Activated effector memory CD4-positive, alpha-beta T cell treated with Interleukin-2 at 50 U/mL for 16 hours (primary cell): ENCODE results near the gene ARFGEF3.

Experiments used
- DNase-seq: peaks from one replicate; pipeline ENCODE4 v3.0.0-alpha.2; 2020

The ARFGEF3 gene

DNA sequence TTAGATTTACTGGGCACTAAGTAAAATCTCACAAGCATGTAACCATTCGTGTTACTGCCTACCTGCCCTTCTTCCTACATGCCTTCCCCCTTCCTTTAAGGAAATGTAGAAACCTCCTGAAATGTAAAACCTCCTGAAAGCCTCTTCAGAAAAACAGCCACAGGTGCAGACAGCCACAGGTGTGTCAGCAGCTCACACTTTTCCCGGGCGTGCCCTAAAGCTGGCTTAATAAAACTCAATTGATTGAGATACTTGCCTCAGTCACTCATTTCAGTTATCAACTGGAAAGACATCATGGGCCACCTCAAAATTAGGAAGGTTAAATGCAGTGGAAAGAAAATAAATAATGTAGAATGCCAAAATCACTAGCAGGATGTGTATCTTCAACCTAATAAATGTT, 79.6 kb downstream of the ARFGEF3 start:
- no peak for DNase-seq

DNA sequence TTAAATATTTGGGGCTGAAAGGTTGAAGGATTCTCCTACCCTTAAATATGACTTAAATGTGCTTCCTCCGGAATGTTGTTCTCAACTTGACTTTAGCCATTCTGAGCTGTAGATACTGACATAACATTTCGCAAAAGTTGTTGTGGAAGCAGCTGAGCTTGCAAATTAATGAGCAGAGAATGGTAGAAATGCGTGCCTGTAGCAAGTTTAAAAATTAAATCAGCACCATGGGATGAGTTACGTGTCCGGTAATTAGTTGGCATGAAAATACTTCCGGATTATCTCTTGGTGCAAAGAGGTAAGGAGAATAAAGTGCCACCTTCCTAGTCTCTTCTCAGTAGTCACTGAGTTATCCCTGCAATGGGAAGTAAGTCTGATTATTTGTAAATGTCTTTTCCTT, 80.2 kb downstream of the ARFGEF3 start:
- DNase-seq: no peak

GRCh38 chr6:138242987-138243592, 81.4 kb downstream of the ARFGEF3 start:
- DNase-seq: no peak

DNA sequence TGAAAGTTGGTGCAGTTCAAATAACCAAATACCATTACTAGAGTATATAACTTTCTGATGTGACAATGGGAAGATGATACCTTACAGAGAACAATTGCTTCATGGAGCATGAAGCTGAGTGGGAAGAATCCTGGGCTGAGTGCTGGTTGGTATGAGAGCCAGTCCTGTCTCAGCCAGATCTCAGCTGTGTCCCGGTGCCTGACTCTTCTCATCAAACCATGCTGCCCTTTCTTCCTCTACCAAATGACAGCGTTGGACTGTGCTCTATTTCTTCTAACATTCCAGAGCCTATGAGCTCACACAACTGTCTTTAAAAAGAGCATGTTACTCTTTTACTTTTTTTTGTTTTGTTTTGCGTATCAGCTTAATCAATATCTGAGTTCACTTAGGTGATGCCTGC, 84.0 kb downstream of the ARFGEF3 start:
- no peak for DNase-seq

DNA sequence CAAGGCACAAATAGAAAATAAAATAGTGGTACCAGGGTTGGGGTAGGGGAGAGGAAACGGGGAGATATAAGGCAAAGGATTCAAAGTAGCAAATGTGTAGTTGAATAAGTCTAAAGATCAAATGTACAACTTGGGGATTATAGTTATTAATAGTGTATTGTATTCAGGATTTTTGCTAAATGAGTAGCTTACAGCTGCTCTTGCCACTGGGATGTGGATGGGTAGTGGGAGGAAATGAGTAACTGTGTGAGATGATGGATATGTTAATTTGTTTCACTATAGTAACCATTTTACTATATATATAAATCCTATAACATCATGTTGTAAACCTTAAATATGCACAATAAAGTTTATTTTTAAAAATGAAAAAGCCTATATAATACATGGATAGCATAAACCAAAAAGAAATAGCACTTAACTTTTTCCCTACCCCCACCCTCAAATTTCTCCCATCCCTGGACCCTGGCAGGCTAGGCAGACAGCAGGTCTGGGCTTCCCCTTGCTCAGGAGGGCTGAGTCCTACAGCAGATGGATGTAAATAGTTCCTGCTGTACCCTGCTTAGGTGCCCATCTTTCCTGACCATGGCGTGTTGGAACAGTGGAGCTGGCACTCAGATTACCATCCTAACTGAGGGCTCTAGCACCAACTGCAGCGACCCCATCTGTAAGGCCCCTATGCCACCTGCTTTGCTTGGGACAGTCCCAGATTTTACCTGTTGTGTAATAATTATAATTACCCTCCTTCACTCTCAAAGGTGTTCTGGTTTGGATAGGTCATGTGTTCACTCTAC, 85.1 kb downstream of the ARFGEF3 start:
- DNase-seq: no peak

- DNase-seq: no peak
Measured at GRCh38 chr6:138248011-138248410, 86.3 kb downstream of the ARFGEF3 start.

GRCh38 chr6:138248878-138249277, 87.1 kb downstream of the ARFGEF3 start:
- no peak for DNase-seq

DNA sequence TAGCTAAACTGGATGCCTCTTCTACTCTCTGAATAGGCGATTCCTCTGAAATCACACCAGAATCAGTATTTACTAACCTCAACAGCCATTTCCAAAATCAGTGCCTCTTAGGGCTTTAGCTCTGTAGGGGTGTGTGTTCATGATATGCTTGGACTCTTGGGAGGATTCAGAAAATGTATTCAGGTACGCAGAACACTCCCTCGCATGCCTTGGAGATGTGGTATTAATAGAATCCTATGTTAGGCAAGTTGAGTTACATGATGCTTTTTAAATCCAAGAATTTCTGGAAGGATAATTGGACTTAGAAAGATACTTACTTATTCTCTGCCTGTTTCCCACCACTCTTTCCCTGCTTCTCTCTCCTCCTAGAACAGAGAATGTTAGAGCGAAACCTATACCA, 88.3 kb downstream of the ARFGEF3 start:
- DNase-seq: no peak

- DNase-seq: no peak
Measured at GRCh38 chr6:138250513-138251247, 88.9 kb downstream of the ARFGEF3 start.

- DNase-seq: no peak
Measured at GRCh38 chr6:138253731-138254130, 92.0 kb downstream of the ARFGEF3 start.

GRCh38 chr6:138255443-138255842, 93.7 kb downstream of the ARFGEF3 start:
- no peak for DNase-seq

- DNase-seq: no peak
Measured at GRCh38 chr6:138257638-138258040, 95.9 kb downstream of the ARFGEF3 start.

- no peak for DNase-seq
Measured at GRCh38 chr6:138258197-138258596, 96.5 kb downstream of the ARFGEF3 start.

DNA sequence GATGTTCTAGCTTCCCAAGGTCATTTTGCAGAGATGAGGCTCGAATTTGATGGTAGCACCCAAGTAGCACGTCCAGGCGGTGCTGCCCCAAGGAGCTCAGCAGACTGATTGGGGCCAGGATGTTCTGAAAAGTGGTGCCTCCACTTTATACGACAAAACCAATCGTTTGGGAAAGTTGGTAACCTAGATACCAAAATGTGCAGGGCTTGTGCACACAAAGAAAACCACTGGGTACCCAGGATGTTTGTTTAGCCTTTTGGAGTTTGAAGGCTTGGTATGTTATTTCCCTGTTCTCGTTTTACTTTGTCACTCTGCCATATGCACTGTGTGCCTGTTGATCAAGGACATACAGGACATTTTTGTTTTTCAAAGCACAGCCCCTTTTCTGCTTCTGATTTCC, 97.3 kb downstream of the ARFGEF3 start:
- DNase-seq: no peak

DNA sequence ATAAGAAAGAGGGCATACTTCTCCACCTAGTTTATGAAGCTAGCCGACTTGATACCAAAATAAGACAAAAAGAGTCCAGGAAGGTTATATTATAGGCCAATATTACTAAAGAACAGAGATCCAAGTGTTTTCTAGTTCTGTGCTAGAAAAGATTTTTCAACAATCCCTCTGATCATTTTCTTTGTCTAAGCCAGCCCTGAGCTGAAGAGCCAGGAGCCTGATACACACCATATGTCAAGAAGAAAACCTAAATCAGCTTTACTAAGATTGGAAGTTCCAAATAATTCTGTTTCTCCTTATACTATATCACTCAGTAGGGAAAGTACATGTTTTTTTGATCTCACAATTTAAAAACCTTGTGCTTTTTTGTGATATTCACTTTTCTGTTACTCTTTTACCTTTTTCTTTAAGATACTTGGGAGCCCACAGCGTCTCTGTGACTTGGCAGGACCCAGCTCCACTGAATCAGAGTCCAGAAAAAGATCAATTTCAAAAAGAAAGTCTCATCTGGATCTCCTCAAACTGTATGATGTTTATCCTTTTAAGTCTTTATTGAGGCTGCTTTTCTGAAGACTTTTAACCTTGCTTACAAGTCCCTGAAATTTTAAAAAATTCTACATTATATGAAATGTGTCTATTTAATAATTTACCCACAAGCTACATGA, 99.5 kb downstream of the ARFGEF3 start:
- DNase-seq: no peak

DNA sequence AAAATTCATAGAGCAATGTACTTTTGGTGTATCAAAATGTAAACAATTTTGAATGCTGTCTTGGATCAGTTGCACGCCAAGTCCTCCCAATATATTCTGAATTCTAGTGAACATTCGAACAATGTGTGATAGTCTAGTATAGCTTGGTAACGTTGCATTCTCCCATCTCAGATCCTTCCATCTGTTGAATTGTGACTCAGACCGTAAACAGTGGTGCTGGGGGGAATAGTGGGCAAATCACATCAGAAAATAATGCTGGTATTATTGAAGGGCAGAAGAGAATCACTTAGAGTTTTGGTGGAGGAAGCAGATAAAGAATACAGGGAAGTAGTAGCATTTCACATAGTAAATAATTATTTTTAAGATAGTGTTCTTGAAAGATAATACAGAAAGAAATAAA, 102.2 kb downstream of the ARFGEF3 start:
- DNase-seq: no peak

DNA sequence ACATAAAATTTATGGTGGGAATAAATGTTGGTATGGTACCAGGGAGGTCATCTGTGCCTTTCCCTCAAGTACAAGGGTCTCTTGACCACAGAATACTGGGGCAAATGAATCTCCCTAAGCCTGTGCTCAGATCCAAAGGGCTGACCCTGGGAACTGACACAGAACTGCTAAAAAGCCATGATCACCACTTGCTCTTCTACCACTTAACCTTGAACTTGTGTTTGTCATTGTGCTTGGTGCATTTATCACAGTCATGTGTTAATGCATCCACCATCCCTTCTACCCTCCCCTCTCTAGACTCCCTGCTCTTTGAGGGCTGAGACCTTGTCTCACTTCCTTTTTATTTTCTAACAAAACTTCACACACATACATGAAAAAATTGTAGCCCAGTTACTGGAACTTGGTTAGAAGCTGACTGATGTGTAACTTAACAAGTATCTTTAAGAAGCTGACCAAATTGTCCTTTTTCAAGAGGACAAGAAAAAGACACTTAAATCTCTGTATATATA, 102.7 kb downstream of the ARFGEF3 start:
- DNase-seq: no peak

GRCh38 chr6:138266095-138266494, 104.4 kb downstream of the ARFGEF3 start:
- DNase-seq: no peak

DNA sequence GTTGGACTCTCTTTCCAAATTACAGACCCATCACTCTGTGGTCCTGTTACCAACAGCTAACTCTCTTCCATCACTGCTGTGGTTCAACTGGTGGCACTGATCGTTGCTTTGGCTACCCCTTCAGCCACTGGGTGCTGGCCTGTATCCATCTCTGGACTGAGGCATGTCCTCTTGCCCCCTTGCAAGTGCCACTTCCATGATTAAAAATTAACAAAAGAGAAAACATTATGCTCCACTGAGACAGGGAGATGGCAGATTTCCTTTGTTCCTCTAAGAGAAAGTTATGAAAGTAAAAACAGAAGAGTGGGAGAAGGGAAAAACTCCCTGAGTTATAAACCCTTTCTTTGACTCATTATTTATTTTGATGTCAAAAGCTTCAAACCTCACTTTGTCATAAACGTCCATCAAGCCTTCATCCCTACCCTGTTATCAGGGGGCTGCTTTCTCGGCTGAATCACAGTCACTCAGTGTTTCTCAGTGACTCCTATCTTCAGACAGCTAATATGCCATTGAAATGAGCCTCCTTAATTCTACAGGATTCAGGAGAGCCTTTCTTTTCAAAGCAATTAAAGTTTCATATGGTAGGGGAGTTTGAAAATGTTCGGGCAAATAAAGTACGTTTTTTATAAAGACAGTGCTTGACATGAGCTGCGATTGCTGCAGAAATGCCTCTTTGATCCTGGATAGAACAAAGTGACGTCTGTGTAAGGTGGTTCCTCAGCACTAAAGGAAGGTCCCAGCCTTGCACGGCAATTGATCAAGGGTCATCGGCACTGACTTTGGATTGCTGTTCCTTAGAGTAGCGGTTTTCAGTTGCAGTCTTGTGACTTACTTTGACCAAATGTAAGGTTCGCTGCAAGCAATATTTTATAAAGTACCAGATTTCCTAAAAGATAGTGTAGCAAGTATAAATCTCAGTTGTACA, 106.5 kb downstream of the ARFGEF3 start:
- no peak for DNase-seq

DNA sequence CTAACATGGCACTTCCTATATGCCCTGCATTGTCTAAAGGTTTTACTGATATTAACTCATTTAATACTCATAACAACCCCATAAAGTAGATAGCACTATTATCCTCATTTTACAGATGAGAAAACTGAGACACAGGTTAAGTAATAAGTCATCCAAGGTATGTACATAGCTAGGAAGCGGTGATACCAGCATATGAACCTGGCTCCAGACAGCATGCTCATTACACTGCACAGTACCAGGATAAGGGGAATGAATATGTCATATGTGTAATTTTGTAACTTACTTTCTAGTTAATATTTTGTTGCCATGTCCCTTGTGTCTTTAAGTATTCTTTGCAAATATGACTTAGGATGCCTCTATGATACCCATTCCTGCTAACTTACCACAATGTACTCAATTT, 109.7 kb downstream of the ARFGEF3 start:
- DNase-seq: no peak

- DNase-seq: no peak
Measured at GRCh38 chr6:138272533-138273315, 111.0 kb downstream of the ARFGEF3 start.
